PC-9 (cell line): Measurements from ENCODE around the gene CDH22.

Experiments
- EZH2 ChIP-seq: fragments of 200-600 bp; sonication (generic); IDR thresholded peaks from 2 replicates; pipeline ENCODE4 v1.8.0; 2017; ENCODE audit warnings: antibody characterized with exemption, low read depth
- TF ChIP-seq, protein P1 (sequence below): fragments of 200-600 bp; sonication (generic); conservative IDR thresholded peaks from 2 replicates; pipeline ENCODE4 v1.6.1; 2017; ENCODE audit warnings: mixed run types, antibody characterized with exemption, mild to moderate bottlenecking, moderate library complexity

DNA sequence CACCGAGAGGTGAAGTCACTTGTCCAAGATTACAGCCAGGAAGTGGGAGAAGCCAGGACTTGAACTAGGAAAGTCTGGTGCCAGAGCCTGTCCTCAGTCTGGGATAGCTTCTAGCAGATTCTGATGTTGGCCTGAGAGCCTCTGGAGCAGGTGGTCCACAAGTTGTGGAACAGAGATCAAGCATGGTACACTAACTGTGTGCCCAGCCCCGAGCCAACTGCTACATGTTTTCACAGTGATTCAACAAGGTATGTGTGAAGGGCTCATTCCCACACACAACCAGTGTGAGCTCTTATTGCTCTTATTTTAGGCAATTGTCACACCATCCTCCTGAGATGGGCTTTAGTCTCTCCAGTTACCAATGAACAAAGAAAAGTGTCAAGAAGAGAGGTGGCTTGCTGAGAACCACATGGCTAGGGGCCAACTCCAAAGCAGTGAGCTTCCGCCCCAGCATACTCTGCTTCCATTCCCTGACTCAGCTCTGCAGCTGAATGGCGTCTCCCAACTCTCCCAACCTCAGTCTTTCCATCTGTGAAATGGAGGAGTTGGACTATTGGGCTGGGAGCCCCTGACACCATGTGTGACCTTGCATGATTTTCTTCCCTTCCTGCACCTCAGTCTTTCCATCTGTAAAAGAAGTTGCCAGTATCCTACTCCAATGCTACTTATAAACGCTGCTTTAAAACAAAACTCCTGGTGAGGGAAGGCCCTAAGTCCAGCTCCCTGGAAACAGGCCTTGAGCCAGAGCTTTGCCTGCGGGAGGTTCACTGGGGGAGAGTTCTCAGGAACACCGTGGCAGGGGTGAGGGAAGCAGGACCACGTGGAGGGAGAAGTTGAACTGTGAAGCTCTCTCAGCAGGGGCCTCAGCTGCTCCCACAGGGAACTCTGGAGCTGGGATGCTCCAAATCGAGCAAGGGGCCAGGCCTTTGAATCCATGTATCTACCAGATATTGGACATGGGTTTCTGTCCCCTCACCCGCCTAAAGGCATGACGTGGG lies 40.9 kb downstream of the CDH22 start:
- TF ChIP-seq, protein P1, sequence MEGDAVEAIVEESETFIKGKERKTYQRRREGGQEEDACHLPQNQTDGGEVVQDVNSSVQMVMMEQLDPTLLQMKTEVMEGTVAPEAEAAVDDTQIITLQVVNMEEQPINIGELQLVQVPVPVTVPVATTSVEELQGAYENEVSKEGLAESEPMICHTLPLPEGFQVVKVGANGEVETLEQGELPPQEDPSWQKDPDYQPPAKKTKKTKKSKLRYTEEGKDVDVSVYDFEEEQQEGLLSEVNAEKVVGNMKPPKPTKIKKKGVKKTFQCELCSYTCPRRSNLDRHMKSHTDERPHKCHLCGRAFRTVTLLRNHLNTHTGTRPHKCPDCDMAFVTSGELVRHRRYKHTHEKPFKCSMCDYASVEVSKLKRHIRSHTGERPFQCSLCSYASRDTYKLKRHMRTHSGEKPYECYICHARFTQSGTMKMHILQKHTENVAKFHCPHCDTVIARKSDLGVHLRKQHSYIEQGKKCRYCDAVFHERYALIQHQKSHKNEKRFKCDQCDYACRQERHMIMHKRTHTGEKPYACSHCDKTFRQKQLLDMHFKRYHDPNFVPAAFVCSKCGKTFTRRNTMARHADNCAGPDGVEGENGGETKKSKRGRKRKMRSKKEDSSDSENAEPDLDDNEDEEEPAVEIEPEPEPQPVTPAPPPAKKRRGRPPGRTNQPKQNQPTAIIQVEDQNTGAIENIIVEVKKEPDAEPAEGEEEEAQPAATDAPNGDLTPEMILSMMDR: no peak
- no peak for TF ChIP-seq EZH2
